K562 (cell line): ENCODE measurements around the gene PCYT1A. TPM values are rescaled to one million over a fixed set of nuclear protein-coding genes. Genes with fewer than 3 reads are reported as not detected.

Experiments used
- ARHGAP35 ChIP-seq: fragments of 450-650 bp; IDR thresholded peaks from 2 replicates; pipeline ENCODE4 v1.6.1; 2018; ENCODE audit not compliant: partially characterized antibody
- BCL6 ChIP-seq: fragments of 250-450 bp; sonication (Bioruptor Pico); IDR thresholded peaks from 2 replicates; pipeline ENCODE4 v1.4.0; 2020
- GABPB1 ChIP-seq: sonication (generic); formaldehyde crosslinking; IDR thresholded peaks from 2 replicates; pipeline ENCODE4 v1.8.0; 2022; ENCODE audit warnings: mild to moderate bottlenecking, missing genetic modification reagents
- HDAC1 ChIP-seq, 2 experiments: fragments of 450-650 bp; IDR thresholded peaks; 2 replicates each; pipeline ENCODE4 v1.6.1; 2016 to 2017; ENCODE audit warnings: inconsistent platforms in 1 of 2, mild to moderate bottlenecking in 1 of 2, moderate library complexity in 1 of 2
- MYC ChIP-seq, 2 experiments: fragments of 250-450 bp in 1 of 2; sonication (Bioruptor Pico) in 1 of 2; IDR thresholded peaks; 2 replicates each; pipeline versions ENCODE4 v1.5.1 to v1.6.1; 2012 to 2021; ENCODE audit warnings: low read depth in 2 of 2, borderline replicate concordance in 1 of 2, improper control_type of control experiment in 1 of 2, low read length in 1 of 2, mild to moderate bottlenecking in 1 of 2, moderate library complexity in 1 of 2
- PML ChIP-seq: IDR thresholded peaks from 2 replicates; pipeline ENCODE4 v1.6.1; 2012; ENCODE audit warnings: low read length, inconsistent platforms
- SIN3A ChIP-seq, 2 experiments: fragments of 150-350 bp in 1 of 2; IDR thresholded peaks; 2 replicates each; pipeline ENCODE4 v1.6.1; 2011 to 2016; ENCODE audit warnings: borderline replicate concordance in 2 of 2, low read depth in 2 of 2, low read length in 2 of 2, mild to moderate bottlenecking in 2 of 2, moderate library complexity in 2 of 2; ENCODE audit not compliant: control insufficient read depth in 1 of 2
- TAF9B ChIP-seq: fragments of 450-650 bp; IDR thresholded peaks from 2 replicates; pipeline ENCODE4 v1.6.1; 2018; ENCODE audit warnings: mild to moderate bottlenecking; ENCODE audit not compliant: partially characterized antibody
- ZC3H8 ChIP-seq: fragments of 450-650 bp; IDR thresholded peaks from 2 replicates; pipeline ENCODE4 v1.6.1; 2017
- ZNF224 ChIP-seq: sonication (generic); formaldehyde crosslinking; IDR thresholded peaks from 2 replicates; pipeline ENCODE4 v1.8.0; 2022; ENCODE audit warnings: mild to moderate bottlenecking, missing genetic modification reagents
- ZNF507 ChIP-seq: conservative IDR thresholded peaks from 2 replicates; pipeline ENCODE4 v1.6.1; 2017; ENCODE audit warnings: missing genetic modification characterization, missing compliant biosample characterization
- ZNF707 ChIP-seq: fragments of 250-450 bp; sonication (Bioruptor Pico); conservative IDR thresholded peaks from 2 replicates; pipeline ENCODE4 v1.8.0; 2022; ENCODE audit warnings: inconsistent platforms, mild to moderate bottlenecking, moderate library complexity
- ZSCAN32 ChIP-seq: fragments of 450-650 bp; formaldehyde crosslinking; IDR thresholded peaks from 2 replicates; pipeline ENCODE4 v1.4.0; 2020; ENCODE audit warnings: mild to moderate bottlenecking, moderate library complexity
- polyA plus RNA-seq, 8 experiments: library from polyadenylated mRNA; depleted of rRNA in 4 of 8; stranded (reverse) in 5 of 8; unstranded in 3 of 8; fragments of >200 nt; fragmentation: Nextera tagmentation in 2 of 8; fragmentation: Illumina TruSeq in 1 of 8; extraction: Ambion mirVana in 2 of 8; extraction: Trizol in 1 of 8; gene quantifications; 2 replicates each; pipeline versions ENCODE4 v1.2.1 to v1.2.3, GENCODE V29; 2011 to 2014; ENCODE audit warnings: inconsistent platforms in 1 of 8, missing spikeins in 1 of 8
- total RNA-seq, 7 experiments: library from RNA; depleted of rRNA in 6 of 7; stranded (reverse); fragments of >200 nt in 6 of 7; fragmentation: Illumina TruSeq in 2 of 7; extraction: Trizol in 2 of 7; gene quantifications; 2 replicates each; pipeline versions ENCODE4 v1.2.1 to v1.2.3, GENCODE V29; 2011 to 2021; ENCODE audit warnings: low replicate concordance in 1 of 7
- TF ChIP-seq, protein P1 (sequence below): fragments of 250-450 bp; sonication (Bioruptor Pico); IDR thresholded peaks from 2 replicates; pipeline ENCODE4 v1.4.0; 2020; ENCODE audit warnings: mild to moderate bottlenecking, moderate library complexity, borderline replicate concordance
- TF ChIP-seq, protein P2 (sequence below): fragments of 450-650 bp; IDR thresholded peaks from 2 replicates; pipeline ENCODE4 v1.6.1; 2016; ENCODE audit warnings: borderline replicate concordance
- TF ChIP-seq, protein P3 (sequence below): fragments of 450-650 bp; formaldehyde crosslinking; IDR thresholded peaks from 2 replicates; pipeline ENCODE4 v1.4.0; 2022; ENCODE audit warnings: mild to moderate bottlenecking, moderate library complexity
- TF ChIP-seq, protein P4 (sequence below): fragments of 250-450 bp; sonication (Bioruptor Pico); IDR thresholded peaks from 2 replicates; pipeline ENCODE4 v1.8.0; 2021; ENCODE audit warnings: moderate library complexity, mild to moderate bottlenecking, inconsistent platforms
- TF ChIP-seq, protein P5 (sequence below): fragments of 250-450 bp; sonication (Bioruptor Pico); IDR thresholded peaks from 2 replicates; pipeline ENCODE4 v1.8.0; 2021; ENCODE audit warnings: moderate library complexity, mild to moderate bottlenecking, inconsistent platforms

PCYT1A gene
- total and polyA plus RNA-seq, 9 of the 15 experiments (the other 6 are each of a cell fraction or from before 2014, with no cell fraction given), result 13.4 to 62.8 (median 49.4) TPM

DNA sequence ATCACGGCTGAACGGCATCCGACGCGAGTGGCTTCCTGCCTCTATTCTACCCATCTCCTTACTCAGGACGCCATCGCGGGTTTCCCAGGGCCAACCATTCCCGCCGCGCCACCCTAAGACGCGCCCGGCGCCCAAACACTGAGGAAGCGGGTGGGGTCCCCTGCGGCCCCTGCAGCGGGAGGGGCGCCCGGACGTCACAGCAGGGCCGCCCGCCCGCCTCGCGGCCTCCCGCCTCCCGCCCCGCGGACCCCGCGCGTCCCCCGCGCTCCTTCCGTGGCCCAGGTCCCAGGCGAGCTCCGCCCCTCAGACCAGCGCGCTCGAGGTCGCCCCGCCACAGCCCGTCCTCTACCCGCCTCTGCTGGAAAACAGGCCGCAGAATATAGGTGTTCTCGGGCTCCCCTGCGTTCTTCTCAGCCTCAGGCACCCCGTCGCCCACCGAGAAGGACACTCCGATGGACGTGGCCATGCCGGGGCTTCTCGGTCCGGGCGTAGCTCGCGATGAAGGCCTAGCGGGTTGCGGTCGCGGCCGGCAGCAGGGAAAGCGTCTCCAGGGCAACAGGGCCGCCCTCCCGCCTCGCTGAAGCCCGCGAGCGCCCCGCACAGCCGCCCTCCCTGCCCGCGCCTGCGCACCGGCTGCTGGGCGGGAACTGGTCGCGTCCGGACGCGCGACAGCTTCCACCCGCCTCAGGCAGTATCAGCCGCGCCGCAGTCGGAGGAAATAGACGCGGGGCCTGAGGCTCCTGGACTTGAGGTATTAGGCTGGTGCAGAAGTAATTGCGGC is 30.4 kb upstream of the PCYT1A start, which contains the start of gene DYNLT2B (continued):
- TF ChIP-seq, protein P1, sequence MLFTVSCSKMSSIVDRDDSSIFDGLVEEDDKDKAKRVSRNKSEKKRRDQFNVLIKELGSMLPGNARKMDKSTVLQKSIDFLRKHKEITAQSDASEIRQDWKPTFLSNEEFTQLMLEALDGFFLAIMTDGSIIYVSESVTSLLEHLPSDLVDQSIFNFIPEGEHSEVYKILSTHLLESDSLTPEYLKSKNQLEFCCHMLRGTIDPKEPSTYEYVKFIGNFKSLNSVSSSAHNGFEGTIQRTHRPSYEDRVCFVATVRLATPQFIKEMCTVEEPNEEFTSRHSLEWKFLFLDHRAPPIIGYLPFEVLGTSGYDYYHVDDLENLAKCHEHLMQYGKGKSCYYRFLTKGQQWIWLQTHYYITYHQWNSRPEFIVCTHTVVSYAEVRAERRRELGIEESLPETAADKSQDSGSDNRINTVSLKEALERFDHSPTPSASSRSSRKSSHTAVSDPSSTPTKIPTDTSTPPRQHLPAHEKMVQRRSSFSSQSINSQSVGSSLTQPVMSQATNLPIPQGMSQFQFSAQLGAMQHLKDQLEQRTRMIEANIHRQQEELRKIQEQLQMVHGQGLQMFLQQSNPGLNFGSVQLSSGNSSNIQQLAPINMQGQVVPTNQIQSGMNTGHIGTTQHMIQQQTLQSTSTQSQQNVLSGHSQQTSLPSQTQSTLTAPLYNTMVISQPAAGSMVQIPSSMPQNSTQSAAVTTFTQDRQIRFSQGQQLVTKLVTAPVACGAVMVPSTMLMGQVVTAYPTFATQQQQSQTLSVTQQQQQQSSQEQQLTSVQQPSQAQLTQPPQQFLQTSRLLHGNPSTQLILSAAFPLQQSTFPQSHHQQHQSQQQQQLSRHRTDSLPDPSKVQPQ (CRISPR knock-in tag), result no peak
- no peak for TF ChIP-seq ZNF224 (CRISPR knock-in tag)
- no peak for TF ChIP-seq BCL6 (CRISPR knock-in tag)
- TF ChIP-seq ARHGAP35, result no peak
- TF ChIP-seq, protein P2, sequence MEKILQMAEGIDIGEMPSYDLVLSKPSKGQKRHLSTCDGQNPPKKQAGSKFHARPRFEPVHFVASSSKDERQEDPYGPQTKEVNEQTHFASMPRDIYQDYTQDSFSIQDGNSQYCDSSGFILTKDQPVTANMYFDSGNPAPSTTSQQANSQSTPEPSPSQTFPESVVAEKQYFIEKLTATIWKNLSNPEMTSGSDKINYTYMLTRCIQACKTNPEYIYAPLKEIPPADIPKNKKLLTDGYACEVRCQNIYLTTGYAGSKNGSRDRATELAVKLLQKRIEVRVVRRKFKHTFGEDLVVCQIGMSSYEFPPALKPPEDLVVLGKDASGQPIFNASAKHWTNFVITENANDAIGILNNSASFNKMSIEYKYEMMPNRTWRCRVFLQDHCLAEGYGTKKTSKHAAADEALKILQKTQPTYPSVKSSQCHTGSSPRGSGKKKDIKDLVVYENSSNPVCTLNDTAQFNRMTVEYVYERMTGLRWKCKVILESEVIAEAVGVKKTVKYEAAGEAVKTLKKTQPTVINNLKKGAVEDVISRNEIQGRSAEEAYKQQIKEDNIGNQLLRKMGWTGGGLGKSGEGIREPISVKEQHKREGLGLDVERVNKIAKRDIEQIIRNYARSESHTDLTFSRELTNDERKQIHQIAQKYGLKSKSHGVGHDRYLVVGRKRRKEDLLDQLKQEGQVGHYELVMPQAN, result peak; percentile 94
- TF ChIP-seq MYC (IDR thresholded peaks at IDR 0.05; ENCODE audit: low read depth, low read length), result peak; percentile 74; the same call in 1 of the 2 replicates
- TF ChIP-seq MYC (CRISPR knock-in tag; IDR thresholded peaks at IDR 0.05; ENCODE audit: borderline replicate concordance, low read depth), result no peak
- no peak for TF ChIP-seq ZC3H8
- TF ChIP-seq TAF9B, result no peak
- peak; percentile 70; the same call in 1 of the 2 replicates for TF ChIP-seq PML
- TF ChIP-seq, protein P3, sequence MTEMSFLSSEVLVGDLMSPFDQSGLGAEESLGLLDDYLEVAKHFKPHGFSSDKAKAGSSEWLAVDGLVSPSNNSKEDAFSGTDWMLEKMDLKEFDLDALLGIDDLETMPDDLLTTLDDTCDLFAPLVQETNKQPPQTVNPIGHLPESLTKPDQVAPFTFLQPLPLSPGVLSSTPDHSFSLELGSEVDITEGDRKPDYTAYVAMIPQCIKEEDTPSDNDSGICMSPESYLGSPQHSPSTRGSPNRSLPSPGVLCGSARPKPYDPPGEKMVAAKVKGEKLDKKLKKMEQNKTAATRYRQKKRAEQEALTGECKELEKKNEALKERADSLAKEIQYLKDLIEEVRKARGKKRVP (CRISPR knock-in tag), result no peak; the same call in 1 of the 2 replicates
- TF ChIP-seq ZSCAN32, result no peak
- TF ChIP-seq, protein P4, sequence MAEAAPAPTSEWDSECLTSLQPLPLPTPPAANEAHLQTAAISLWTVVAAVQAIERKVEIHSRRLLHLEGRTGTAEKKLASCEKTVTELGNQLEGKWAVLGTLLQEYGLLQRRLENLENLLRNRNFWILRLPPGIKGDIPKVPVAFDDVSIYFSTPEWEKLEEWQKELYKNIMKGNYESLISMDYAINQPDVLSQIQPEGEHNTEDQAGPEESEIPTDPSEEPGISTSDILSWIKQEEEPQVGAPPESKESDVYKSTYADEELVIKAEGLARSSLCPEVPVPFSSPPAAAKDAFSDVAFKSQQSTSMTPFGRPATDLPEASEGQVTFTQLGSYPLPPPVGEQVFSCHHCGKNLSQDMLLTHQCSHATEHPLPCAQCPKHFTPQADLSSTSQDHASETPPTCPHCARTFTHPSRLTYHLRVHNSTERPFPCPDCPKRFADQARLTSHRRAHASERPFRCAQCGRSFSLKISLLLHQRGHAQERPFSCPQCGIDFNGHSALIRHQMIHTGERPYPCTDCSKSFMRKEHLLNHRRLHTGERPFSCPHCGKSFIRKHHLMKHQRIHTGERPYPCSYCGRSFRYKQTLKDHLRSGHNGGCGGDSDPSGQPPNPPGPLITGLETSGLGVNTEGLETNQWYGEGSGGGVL (CRISPR knock-in tag), result no peak
- TF ChIP-seq ZNF507 (tag), result no peak
- peak; percentile 73 to 80; a peak in 3 of 4 replicates for TF ChIP-seq SIN3A (IDR thresholded peaks at IDR 0.05; ENCODE audit: borderline replicate concordance in 2 of 2, control insufficient read depth in 1 of 2, low read depth in 2 of 2, low read length in 2 of 2)
- peak in 1 of 2 experiments; percentile 89; a peak in 2 of 4 replicates for TF ChIP-seq HDAC1 (IDR thresholded peaks at IDR 0.05)
- TF ChIP-seq ZNF707 (CRISPR knock-in tag), result no peak
- no peak for TF ChIP-seq GABPB1 (CRISPR knock-in tag)
- TF ChIP-seq, protein P5, sequence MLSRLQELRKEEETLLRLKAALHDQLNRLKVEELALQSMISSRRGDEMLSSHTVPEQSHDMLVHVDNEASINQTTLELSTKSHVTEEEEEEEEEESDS, result no peak
